ENCODE measurements around the gene YBX2. TPM values are rescaled to one million over a fixed set of nuclear protein-coding genes. Genes with fewer than 3 reads are reported as not detected.
"Not testable (repeated sequence)": the region's sequence is repeated elsewhere in the genome, so short reads cannot be mapped to it uniquely, and the experiment has no call there.

Gene YBX2
- total RNA-seq (2014; rRNA removed; shearing (Covaris generic)), result not detected in 2 replicates

GRCh38 chr17:7294614-7295153, at the start of gene YBX2:
TSS of gene YBX2 (minus strand) at chr17:7294639. CDS start at chr17:7294500, 139 bp downstream.
- DNase-seq, result no peak
- Histone ChIP-seq H3K9me3 (replicated peaks) (no peaks in the 10 kb centered on the region), H3K4me1 (no peaks in the 10 kb centered on the region), H3K4me3 (no peak within 1 kb of the TSS), H3K27ac (no peak within 1 kb of the TSS), H3K27me3 (no peaks in the 10 kb centered on the region), H3K36me3 (no peaks in the 10 kb centered on the region)

- DNase-seq, result no peak
- H3K4me1 ChIP-seq, result no peaks in the 10 kb centered on the region
- no peaks in the 10 kb centered on the region for H3K36me3 ChIP-seq
- H3K9me3 ChIP-seq (replicated peaks), result no peaks in the 10 kb centered on the region
- H3K27ac ChIP-seq, result no peak overlapping the region
- H3K27me3 ChIP-seq, result no peaks in the 10 kb centered on the region
- H3K4me3 ChIP-seq, result no peak overlapping the region
These were observed 48.8 kb upstream of the YBX2 start for GRCh38 chr17:7343250-7343649.

GRCh38 chr17:7341842-7342241, 47.4 kb upstream of the YBX2 start:
- no peaks in the 10 kb centered on the region for H3K4me1 ChIP-seq
- H3K27me3 ChIP-seq, result no peaks in the 10 kb centered on the region
- no peak overlapping the region for H3K27ac ChIP-seq
- H3K4me3 ChIP-seq, result no peak overlapping the region
- no peak for DNase-seq
- H3K9me3 ChIP-seq (replicated peaks), result no peaks in the 10 kb centered on the region
- H3K36me3 ChIP-seq, result no peaks in the 10 kb centered on the region

- Histone ChIP-seq H3K27me3 (no peaks in the 10 kb centered on the region), H3K4me1 (no peaks in the 10 kb centered on the region), H3K9me3 (replicated peaks) (no peaks in the 10 kb centered on the region), H3K27ac (no peak overlapping the region), H3K36me3 (no peaks in the 10 kb centered on the region), H3K4me3 (no peak overlapping the region)
- no peak for DNase-seq
These were observed 45.7 kb upstream of the YBX2 start for GRCh38 chr17:7340179-7340578.

GRCh38 chr17:7337600-7337999, 43.2 kb upstream of the YBX2 start:
- H3K36me3 ChIP-seq; H3K9me3 ChIP-seq (replicated peaks); H3K4me1 ChIP-seq; H3K27me3 ChIP-seq; DNase-seq; H3K4me3 ChIP-seq; H3K27ac ChIP-seq: not testable (repeated sequence)

- Histone ChIP-seq H3K4me1 (no peaks in the 10 kb centered on the region), H3K9me3 (replicated peaks) (no peaks in the 10 kb centered on the region), H3K27me3 (no peaks in the 10 kb centered on the region), H3K27ac (no peak within 1 kb of the TSS), H3K4me3 (no peak within 1 kb of the TSS), H3K36me3 (no peaks in the 10 kb centered on the region)
- DNase-seq, result no peak
These were observed 42.1 kb upstream of the YBX2 start, which contains the start of gene ACAP1 for GRCh38 chr17:7336240-7337175. TSS of gene ACAP1 (plus strand) at chr17:7336529. CDS start at chr17:7336735, 206 bp downstream.

- H3K4me3 ChIP-seq, result not testable (repeated sequence)
These were observed 41.3 kb upstream of the YBX2 start for GRCh38 chr17:7335765-7336164.

GRCh38 chr17:7334938-7335538, 40.6 kb upstream of the YBX2 start:
- Histone ChIP-seq H3K9me3 (replicated peaks) (no peaks in the 10 kb centered on the region), H3K4me1 (peaks cover 2% of the 10 kb centered on the region; the same call in 1 of the 2 replicates)

More at GRCh38 chr17:7335765-7336164, 41.3 kb upstream of the YBX2 start:
- not testable (repeated sequence) for H3K4me1 ChIP-seq; H3K27me3 ChIP-seq; DNase-seq; H3K9me3 ChIP-seq (replicated peaks); H3K36me3 ChIP-seq; H3K27ac ChIP-seq

GRCh38 chr17:7332600-7333069, 38.2 kb upstream of the YBX2 start:
- not testable (repeated sequence) for H3K4me3 ChIP-seq

More at GRCh38 chr17:7334938-7335538, 40.6 kb upstream of the YBX2 start:
- no peak overlapping the region for H3K4me3 ChIP-seq
- DNase-seq, result no peak
- no peaks in the 10 kb centered on the region for H3K27me3 ChIP-seq
- H3K36me3 ChIP-seq, result no peaks in the 10 kb centered on the region
- H3K27ac ChIP-seq, result no peak overlapping the region

GRCh38 chr17:7332111-7332510, 37.7 kb upstream of the YBX2 start:
- Histone ChIP-seq H3K27me3 (no peaks in the 10 kb centered on the region), H3K4me1 (peaks cover 2% of the 10 kb centered on the region; the same call in 1 of the 2 replicates)
- DNase-seq, result no peak

More at GRCh38 chr17:7332600-7333069, 38.2 kb upstream of the YBX2 start:
- H3K27me3 ChIP-seq; H3K4me1 ChIP-seq; DNase-seq; H3K27ac ChIP-seq; H3K36me3 ChIP-seq; H3K9me3 ChIP-seq (replicated peaks): not testable (repeated sequence)

GRCh38 chr17:7330638-7331015, 36.2 kb upstream of the YBX2 start:
- Histone ChIP-seq H3K27ac (peak overlapping the region; percentile 55), H3K9me3 (replicated peaks) (no peaks in the 10 kb centered on the region), H3K4me1 (peaks cover 2% of the 10 kb centered on the region; the same call in 1 of the 2 replicates), H3K4me3 (peak overlapping the region; percentile 69), H3K27me3 (no peaks in the 10 kb centered on the region), H3K36me3 (no peaks in the 10 kb centered on the region)
- DNase-seq, result no peak

More at GRCh38 chr17:7332111-7332510, 37.7 kb upstream of the YBX2 start:
- Histone ChIP-seq H3K27ac (no peak overlapping the region), H3K4me3 (no peak overlapping the region), H3K9me3 (replicated peaks) (no peaks in the 10 kb centered on the region), H3K36me3 (no peaks in the 10 kb centered on the region)

GRCh38 chr17:7329997-7330637, 35.7 kb upstream of the YBX2 start:
- peak overlapping the region; percentile 55 for H3K27ac ChIP-seq
- no peaks in the 10 kb centered on the region for H3K36me3 ChIP-seq
- DNase-seq, result peak; percentile 84
- peak overlapping the region; percentile 69 for H3K4me3 ChIP-seq
- H3K4me1 ChIP-seq, result peaks cover 2% of the 10 kb centered on the region; the same call in 1 of the 2 replicates
- no peaks in the 10 kb centered on the region for H3K27me3 ChIP-seq
- no peaks in the 10 kb centered on the region for H3K9me3 ChIP-seq (replicated peaks)

GRCh38 chr17:7329374-7329996, 35.0 kb upstream of the YBX2 start:
- H3K4me3 ChIP-seq, result peak overlapping the region; percentile 69
- peaks cover 2% of the 10 kb centered on the region; the same call in 1 of the 2 replicates for H3K4me1 ChIP-seq
- no peaks in the 10 kb centered on the region for H3K9me3 ChIP-seq (replicated peaks)
- H3K36me3 ChIP-seq, result no peaks in the 10 kb centered on the region
- H3K27ac ChIP-seq, result peak overlapping the region; percentile 55
- no peaks in the 10 kb centered on the region for H3K27me3 ChIP-seq
- peak; percentile 95 to 97 for DNase-seq

- Histone ChIP-seq H3K27ac (peak within 1 kb of the TSS; percentile 55), H3K36me3 (no peaks in the 10 kb centered on the region), H3K4me1 (peaks cover 2% of the 10 kb centered on the region; the same call in 1 of the 2 replicates), H3K27me3 (no peaks in the 10 kb centered on the region), H3K9me3 (replicated peaks) (no peaks in the 10 kb centered on the region), H3K4me3 (peak within 1 kb of the TSS; percentile 69)
- no peak for DNase-seq
These were observed 34.5 kb upstream of the YBX2 start, which contains the start of gene NEURL4 for GRCh38 chr17:7328840-7329373. TSS of gene NEURL4 (minus strand) at chr17:7329335. CDS start at chr17:7329312, 23 bp downstream.
